Measurements from ENCODE around the gene COG7. TPM values are rescaled to one million over a fixed set of nuclear protein-coding genes. Genes with fewer than 3 reads are reported as not detected.

COG7 gene
- polyA plus RNA-seq, 1 donor (not counting 4 experiments of a cell fraction or from before 2014, with no cell fraction given), result 14.7 TPM

DNA sequence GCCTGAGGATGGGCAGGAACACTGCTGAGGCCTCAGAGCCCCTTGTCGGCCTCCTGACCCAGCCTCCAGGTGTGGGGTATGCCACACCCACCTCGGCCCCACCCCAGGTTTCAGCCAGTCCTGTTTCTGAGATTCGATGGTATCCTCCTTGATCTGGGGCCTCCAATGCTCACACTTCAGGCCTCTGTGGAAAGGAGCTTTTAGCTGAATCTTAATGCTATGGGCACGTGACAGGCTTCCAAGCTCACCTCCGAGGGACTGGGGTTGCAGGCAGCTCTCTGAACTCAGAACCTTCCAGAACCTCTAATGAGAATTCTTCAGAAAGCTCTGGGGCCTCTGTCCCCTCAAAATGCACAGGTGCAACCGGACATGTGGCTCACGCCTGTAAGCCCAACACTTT, 96.0 kb downstream of the COG7 start:
- H3K4me2 ChIP-seq (ENCODE audit: control insufficient read depth, extremely low read depth, insufficient read depth, low read depth, low read length), result no peak overlapping the region
- no peaks in the 10 kb centered on the region for H4K20me1 ChIP-seq (ENCODE audit: control insufficient read depth, extremely low read depth, insufficient read depth, low read length)
- H3K9me1 ChIP-seq (ENCODE audit: control insufficient read depth, extremely low read depth, insufficient read depth, low read length), result no peaks in the 10 kb centered on the region
- H3K9ac ChIP-seq (ENCODE audit: control insufficient read depth, extremely low read depth, insufficient read depth, low read length), result no peak overlapping the region
- H3K9me3 ChIP-seq (ENCODE audit: control insufficient read depth, low read depth, low read length), result no peaks in the 10 kb centered on the region
- H3K36me3 ChIP-seq (ENCODE audit: control insufficient read depth in 2 of 2, extremely low read depth in 1 of 2, insufficient read depth in 2 of 2, low read length in 2 of 2), result no peaks in the 10 kb centered on the region
- DNase-seq (ENCODE audit: low read depth, low spot score) (no peak), FAIRE-seq (no peak)
- dilution Hi-C loops (cut with MboI; ENCODE audit: extremely low pct_ligation_motif_present, low sequenced_read_pairs), result no loop called here
- no peak overlapping the region for H3K4me3 ChIP-seq (ENCODE audit: control insufficient read depth in 2 of 3, extremely low read depth in 1 of 3, insufficient read depth in 2 of 3, low read depth in 1 of 3, low read length in 3 of 3)
- H3K27ac ChIP-seq (ENCODE audit: control insufficient read depth, insufficient read depth, low read length), result no peak overlapping the region
- H3K79me2 ChIP-seq (ENCODE audit: control insufficient read depth, insufficient read depth, low read length), result no peaks in the 10 kb centered on the region
- H3K27me3 ChIP-seq (ENCODE audit: control insufficient read depth, extremely low read depth, insufficient read depth, low read length), result no peaks in the 10 kb centered on the region
- no peak overlapping the region for H2AFZ ChIP-seq (ENCODE audit: control insufficient read depth, low read length)
- no peaks in the 10 kb centered on the region for H3K4me1 ChIP-seq (ENCODE audit: control insufficient read depth, extremely low read depth, insufficient read depth, low read length)
- TF ChIP-seq CTCF (optimal IDR thresholded peaks at IDR 0.05 in 1 of 3, IDR thresholded peaks at IDR 0.05 in 1 of 3, conservative IDR thresholded peaks at IDR 0.05 in 1 of 3; ENCODE audit: extremely low read depth in 1 of 3, insufficient read depth in 2 of 3, low read length in 3 of 3) (no peak), EZH2 (IDR thresholded peaks at IDR 0.05; ENCODE audit: low read length) (no peak)

DNA sequence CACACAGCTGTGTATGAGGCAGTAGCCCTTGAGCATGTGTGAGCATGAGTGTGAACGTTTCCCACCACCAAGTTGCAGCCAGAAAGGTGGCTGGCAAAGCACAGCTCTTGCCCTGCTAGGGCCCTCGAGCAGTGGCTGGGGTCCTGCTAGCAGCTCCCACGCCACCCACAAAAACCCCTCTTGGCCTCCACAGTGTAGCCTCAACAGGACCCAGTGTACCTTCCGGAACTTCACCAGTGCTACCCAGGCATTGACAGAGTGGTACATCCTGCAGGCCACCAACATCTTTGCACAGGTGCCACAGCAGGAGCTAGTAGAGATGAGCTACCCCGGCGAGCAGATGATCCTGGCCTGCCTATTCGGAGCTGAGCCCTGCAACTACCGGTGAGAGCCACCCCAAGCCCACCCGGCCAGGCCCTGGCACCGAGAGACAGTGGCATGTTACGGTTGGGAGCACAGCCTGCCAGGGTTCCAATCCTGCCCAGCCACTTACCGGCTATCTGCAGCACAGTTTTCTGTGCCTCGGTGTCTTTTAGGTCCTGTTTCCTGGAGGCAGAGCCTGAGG, 97.8 kb downstream of the COG7 start:
- Histone ChIP-seq H3K79me2 (ENCODE audit: control insufficient read depth, insufficient read depth, low read length) (no peaks in the 10 kb centered on the region), H3K9me1 (ENCODE audit: control insufficient read depth, extremely low read depth, insufficient read depth, low read length) (no peaks in the 10 kb centered on the region), H3K4me3 (ENCODE audit: control insufficient read depth in 2 of 3, extremely low read depth in 1 of 3, insufficient read depth in 2 of 3, low read depth in 1 of 3, low read length in 3 of 3) (no peak overlapping the region), H3K27ac (ENCODE audit: control insufficient read depth, insufficient read depth, low read length) (no peak overlapping the region), H3K36me3 (ENCODE audit: control insufficient read depth in 2 of 2, extremely low read depth in 1 of 2, insufficient read depth in 2 of 2, low read length in 2 of 2) (no peaks in the 10 kb centered on the region), H4K20me1 (ENCODE audit: control insufficient read depth, extremely low read depth, insufficient read depth, low read length) (no peaks in the 10 kb centered on the region), H3K4me1 (ENCODE audit: control insufficient read depth, extremely low read depth, insufficient read depth, low read length) (no peaks in the 10 kb centered on the region), H3K9me3 (ENCODE audit: control insufficient read depth, low read depth, low read length) (no peaks in the 10 kb centered on the region), H2AFZ (ENCODE audit: control insufficient read depth, low read length) (no peak overlapping the region), H3K27me3 (ENCODE audit: control insufficient read depth, extremely low read depth, insufficient read depth, low read length) (no peaks in the 10 kb centered on the region), H3K9ac (ENCODE audit: control insufficient read depth, extremely low read depth, insufficient read depth, low read length) (no peak overlapping the region), H3K4me2 (ENCODE audit: control insufficient read depth, extremely low read depth, insufficient read depth, low read depth, low read length) (no peak overlapping the region)
- dilution Hi-C loops (cut with MboI; ENCODE audit: extremely low pct_ligation_motif_present, low sequenced_read_pairs), result no loop called here
- no peak for TF ChIP-seq EZH2 (IDR thresholded peaks at IDR 0.05; ENCODE audit: low read length)
- DNase-seq (ENCODE audit: low read depth, low spot score), result no peak
- FAIRE-seq, result no peak

- no peaks in the 10 kb centered on the region for H3K36me3 ChIP-seq (ENCODE audit: control insufficient read depth in 2 of 2, extremely low read depth in 1 of 2, insufficient read depth in 2 of 2, low read length in 2 of 2)
Measured at GRCh38 chr16:23354246-23354645, 98.7 kb downstream of the COG7 start.

More at GRCh38 chr16:23354246-23354645, 98.7 kb downstream of the COG7 start:
- no peaks in the 10 kb centered on the region for H3K9me1 ChIP-seq (ENCODE audit: control insufficient read depth, extremely low read depth, insufficient read depth, low read length)
- no peaks in the 10 kb centered on the region for H3K4me1 ChIP-seq (ENCODE audit: control insufficient read depth, extremely low read depth, insufficient read depth, low read length)
- H3K9ac ChIP-seq (ENCODE audit: control insufficient read depth, extremely low read depth, insufficient read depth, low read length), result no peak overlapping the region
- DNase-seq (ENCODE audit: low read depth, low spot score) (no peak), FAIRE-seq (no peak)
- TF ChIP-seq EZH2 (IDR thresholded peaks at IDR 0.05; ENCODE audit: low read length) (no peak), CTCF (optimal IDR thresholded peaks at IDR 0.05 in 1 of 3, IDR thresholded peaks at IDR 0.05 in 1 of 3, conservative IDR thresholded peaks at IDR 0.05 in 1 of 3; ENCODE audit: extremely low read depth in 1 of 3, insufficient read depth in 2 of 3, low read length in 3 of 3) (no peak)
- H3K79me2 ChIP-seq (ENCODE audit: control insufficient read depth, insufficient read depth, low read length), result no peaks in the 10 kb centered on the region
- no peak overlapping the region for H3K27ac ChIP-seq (ENCODE audit: control insufficient read depth, insufficient read depth, low read length)
- no peak overlapping the region for H2AFZ ChIP-seq (ENCODE audit: control insufficient read depth, low read length)
- H3K9me3 ChIP-seq (ENCODE audit: control insufficient read depth, low read depth, low read length), result no peaks in the 10 kb centered on the region
- H3K4me3 ChIP-seq (ENCODE audit: control insufficient read depth in 2 of 3, extremely low read depth in 1 of 3, insufficient read depth in 2 of 3, low read depth in 1 of 3, low read length in 3 of 3), result no peak overlapping the region
- H4K20me1 ChIP-seq (ENCODE audit: control insufficient read depth, extremely low read depth, insufficient read depth, low read length), result no peaks in the 10 kb centered on the region
- H3K27me3 ChIP-seq (ENCODE audit: control insufficient read depth, extremely low read depth, insufficient read depth, low read length), result no peaks in the 10 kb centered on the region
- H3K4me2 ChIP-seq (ENCODE audit: control insufficient read depth, extremely low read depth, insufficient read depth, low read depth, low read length), result no peak overlapping the region
- dilution Hi-C loops (cut with MboI; ENCODE audit: extremely low pct_ligation_motif_present, low sequenced_read_pairs), result no loop called here

Measured in keratinocyte (primary cell).